ENCODE results near the gene USP20.
"Not testable (repeated sequence)": the region's sequence is repeated elsewhere in the genome, so short reads cannot be mapped to it uniquely, and the experiment has no call there.

Gene USP20

DNA sequence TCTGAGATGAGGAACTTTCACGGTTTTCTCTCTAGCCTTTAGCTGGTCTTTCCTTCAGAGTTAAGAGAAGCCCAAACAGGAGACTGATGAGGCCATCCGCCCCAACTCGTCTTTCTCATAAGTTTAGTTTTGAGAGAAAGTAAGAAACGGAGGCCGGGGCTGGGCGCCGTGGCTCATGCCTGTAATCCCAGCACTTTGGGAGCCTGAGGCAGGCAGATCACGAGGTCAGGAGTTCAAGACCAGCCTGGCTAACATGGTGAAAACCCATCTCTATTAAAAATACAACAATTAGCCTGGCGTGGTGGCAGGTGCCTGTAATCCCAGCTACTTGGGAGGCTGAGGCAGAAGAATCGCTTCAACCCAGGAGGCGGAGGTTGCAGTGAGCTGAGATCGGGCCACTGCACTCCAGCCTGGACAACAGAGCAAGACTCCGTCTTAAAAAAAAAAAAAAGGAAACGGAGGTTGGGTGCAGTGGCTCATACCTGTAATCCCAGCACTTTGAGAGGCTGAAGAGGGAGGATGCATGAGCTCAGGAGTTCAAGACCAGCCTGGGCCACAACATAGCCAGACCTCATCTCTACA, 55.6 kb downstream of the USP20 start:
- not testable (repeated sequence) for DNase-seq

DNA sequence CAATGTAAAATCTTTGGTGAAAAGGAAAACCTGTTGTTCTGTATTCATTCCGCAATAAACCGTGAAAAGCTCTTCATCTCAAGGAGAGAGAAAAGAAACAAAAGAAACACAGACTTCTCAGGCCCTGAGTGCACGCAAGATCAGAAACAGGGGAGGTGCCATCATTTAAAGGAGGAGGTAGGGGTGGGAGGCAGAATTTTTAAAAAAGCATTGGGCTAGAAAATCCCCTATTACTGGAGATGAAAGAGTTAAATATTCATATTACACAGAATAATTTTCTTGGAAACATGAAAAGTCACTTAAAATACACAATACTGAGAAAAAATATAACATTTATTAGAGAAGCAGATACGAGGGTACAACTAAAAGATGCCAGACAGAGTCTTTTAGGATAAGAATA, 56.3 kb downstream of the USP20 start:
- no peak for DNase-seq

DNA sequence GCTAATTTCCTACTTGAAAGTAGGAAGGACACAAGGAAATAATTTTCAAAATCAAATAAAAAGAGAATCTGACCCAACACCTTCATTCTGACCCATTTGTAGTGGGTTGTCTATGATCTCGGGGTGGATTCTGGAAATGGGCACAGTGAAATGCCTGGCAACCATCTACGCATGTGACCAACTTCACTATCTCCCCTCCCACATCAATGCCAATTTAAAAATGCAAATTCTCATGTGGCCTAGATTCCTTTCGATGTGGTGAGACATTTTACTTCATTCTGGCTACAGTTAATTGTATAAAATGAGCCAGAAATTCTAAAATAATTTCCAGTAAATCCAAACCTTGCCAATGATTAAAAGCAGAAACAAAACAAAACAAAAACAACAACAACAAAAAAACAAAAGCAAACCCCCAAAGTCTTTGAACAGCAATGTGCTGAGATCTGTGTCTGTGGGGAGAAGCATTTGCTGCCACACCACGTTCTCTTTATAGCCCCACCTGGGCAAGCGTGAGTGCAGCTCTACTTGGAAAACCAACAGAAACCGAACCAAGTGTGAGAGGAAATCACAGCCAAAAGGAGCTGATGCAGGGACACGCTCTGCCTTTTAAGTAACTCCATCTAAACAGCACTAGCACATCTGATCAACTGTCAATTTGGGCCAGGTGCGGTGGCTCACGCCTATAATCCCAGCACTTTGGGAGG, 59.0 kb downstream of the USP20 start:
- no peak for DNase-seq

DNA sequence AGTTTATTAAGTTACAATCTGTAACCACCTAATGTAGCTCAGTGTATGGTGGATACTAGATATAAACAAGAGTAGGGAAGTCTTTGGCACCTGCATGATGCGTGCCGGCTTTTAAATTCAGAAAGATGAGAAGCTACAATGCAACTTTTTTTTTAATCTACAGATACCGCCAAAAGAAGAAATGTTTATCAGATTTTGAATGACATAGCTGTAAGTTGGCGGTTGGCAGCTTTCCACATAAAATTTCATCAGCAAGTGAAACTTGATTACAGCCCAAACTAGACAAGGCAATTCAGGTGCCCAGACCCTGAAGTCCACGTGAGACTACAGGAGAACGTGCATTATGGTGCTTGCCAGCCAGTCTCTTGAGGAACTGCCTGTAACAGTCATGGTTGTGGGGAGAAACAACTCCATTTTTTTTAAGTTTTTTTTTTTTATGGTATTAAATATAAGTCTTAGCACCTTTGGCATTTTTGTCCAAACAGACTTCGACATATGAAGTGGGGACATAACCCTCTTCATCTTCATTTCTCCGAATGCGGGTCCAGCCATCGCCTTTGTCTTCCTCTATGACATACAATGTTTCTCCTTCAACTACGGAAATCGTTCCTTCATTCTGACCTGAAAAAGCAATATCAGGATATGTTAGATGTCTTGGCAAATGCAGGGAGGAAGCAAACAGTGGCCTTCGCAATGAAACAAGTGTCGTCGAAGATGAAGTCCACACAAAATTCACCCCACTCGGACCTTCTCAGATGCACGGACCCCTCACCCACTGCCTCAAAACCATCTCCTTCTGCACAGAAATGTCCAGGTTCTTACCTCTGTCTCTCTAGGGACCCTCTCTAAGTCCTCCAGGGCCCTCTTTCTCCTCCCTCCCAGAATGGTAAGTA, 60.4 kb downstream of the USP20 start:
- no peak for DNase-seq

GRCh38 chr9:129897263-129897662, 62.0 kb downstream of the USP20 start:
- DNase-seq = no peak

DNA sequence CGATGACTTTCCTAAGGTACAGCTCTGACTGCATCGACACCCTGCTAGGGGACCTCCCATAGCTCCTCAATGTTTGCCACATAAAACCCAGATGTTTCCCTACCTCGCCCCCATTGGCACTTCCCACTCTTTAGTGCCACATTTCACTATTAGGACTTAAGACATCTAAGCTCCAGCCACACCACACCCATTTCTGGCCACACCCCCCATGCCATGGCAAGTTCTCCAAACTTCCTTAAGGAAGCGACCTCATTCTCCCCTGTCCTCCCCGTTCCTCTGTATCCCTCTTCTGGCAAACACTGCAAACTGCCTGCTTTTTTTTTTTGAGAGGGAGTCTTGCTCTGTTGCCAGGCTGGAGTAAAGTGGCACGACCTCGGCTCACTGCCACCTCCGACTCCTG, 62.9 kb downstream of the USP20 start:
- no peak for DNase-seq

DNA sequence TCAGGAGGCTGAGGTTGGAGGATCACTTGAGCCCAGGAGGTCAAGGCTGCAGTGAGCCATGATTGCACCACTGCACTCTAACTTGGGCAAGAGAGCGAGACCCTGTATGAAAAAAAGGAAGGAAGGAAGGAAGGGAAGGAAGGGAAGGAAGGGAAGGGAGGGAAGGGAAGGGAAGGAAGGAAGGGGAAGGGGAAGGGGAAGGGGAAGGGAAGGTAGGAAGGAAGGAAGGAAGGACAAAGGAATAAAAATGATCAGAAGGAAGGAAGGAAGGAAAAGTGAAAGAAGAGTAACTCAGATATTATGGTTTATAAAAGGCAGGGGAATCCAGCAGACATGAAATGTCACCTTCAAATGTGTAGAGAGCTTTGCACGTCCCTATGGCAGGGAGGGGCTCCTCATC, 64.4 kb downstream of the USP20 start:
- no peak for DNase-seq

- no peak for DNase-seq
Measured at GRCh38 chr9:129900263-129901027, 65.2 kb downstream of the USP20 start.

GRCh38 chr9:129901993-129902739, 66.9 kb downstream of the USP20 start:
- no peak for DNase-seq

GRCh38 chr9:129902740-129903134, 67.5 kb downstream of the USP20 start:
- no peak for DNase-seq

GRCh38 chr9:129904734-129905133, 69.5 kb downstream of the USP20 start:
- no peak for DNase-seq

DNA sequence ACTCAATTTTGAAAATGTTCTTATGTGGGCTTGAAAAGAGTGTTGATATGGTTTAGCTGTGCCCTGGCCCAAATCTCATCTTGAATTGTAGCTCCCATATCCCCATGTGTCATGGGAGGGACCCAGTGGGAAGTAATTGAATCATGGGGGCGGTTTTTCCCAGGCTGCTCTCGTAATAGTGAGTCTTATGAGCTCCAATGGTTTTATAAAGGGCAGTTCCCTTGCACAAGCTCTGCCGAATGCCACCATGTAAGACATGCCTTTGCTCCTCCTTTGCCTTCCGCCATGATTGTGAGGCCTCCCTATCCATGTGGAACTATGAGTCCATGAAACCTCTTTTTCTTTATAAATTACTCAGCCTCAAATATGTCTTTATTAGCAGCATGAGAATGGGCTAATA, 71.0 kb downstream of the USP20 start:
- DNase-seq = no peak

GRCh38 chr9:129907201-129907600, 71.9 kb downstream of the USP20 start:
- no peak for DNase-seq

DNA sequence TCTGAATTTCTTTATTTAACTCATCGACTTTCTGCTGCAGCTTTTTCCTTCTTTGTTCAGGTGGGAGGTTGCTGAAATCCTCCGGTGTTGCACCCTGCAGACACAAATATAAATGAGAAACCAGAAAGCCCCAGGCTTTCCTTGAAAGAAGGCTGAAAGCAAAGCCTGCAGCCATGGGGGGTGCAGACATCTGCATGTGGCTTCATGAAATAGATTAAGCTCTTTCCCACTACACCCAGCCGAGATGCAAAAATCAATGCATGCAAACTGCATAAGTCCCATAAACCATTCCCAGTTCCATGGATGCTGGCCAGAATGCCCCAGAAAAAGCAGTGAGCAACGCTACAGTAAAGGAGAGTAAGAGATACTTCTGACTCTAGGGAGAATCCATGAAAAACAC, 73.6 kb downstream of the USP20 start:
- no peak for DNase-seq

- no peak for DNase-seq
Measured at GRCh38 chr9:129909851-129910250, 74.6 kb downstream of the USP20 start.

GRCh38 chr9:129910628-129911567, 75.6 kb downstream of the USP20 start:
- DNase-seq = no peak

DNA sequence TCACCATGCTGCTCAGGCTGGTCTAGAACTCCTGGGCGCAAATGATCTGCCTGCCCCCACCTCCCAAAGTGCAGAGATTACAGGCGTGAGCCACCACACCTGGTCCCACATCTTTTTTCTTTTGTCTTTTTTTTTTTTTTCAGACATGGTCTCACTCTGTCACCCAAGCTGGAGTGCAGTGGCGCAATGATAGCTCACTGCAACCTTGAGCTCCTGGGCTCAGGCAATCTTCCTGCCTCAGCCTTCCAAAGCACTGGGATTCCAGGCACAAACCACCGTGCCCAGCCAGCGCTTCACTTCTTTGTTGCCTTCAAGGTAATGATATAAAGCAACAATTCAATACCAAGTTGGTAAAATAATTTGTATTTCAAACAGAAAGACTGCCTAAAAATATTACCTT, 78.8 kb downstream of the USP20 start:
- DNase-seq = no peak

DNA sequence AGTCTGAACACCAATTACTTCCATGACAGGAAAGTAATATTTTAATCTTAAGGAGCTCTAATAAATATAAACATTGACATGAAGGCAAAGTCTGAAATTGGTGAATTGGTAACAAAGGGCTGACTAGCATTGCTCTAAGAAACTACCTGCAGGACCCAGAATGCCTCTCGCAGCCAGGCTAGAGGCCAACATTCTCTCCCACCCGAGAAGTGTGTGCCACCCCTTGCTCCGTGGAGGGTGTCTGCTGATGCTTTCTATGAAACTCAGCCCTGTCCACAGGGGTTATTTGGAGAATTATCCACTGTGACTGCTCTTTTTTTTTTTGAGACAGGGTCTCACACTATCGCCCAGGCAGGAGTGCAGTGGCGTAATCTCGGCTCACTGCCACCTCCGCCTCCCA, 81.4 kb downstream of the USP20 start:
- DNase-seq = no peak

DNA sequence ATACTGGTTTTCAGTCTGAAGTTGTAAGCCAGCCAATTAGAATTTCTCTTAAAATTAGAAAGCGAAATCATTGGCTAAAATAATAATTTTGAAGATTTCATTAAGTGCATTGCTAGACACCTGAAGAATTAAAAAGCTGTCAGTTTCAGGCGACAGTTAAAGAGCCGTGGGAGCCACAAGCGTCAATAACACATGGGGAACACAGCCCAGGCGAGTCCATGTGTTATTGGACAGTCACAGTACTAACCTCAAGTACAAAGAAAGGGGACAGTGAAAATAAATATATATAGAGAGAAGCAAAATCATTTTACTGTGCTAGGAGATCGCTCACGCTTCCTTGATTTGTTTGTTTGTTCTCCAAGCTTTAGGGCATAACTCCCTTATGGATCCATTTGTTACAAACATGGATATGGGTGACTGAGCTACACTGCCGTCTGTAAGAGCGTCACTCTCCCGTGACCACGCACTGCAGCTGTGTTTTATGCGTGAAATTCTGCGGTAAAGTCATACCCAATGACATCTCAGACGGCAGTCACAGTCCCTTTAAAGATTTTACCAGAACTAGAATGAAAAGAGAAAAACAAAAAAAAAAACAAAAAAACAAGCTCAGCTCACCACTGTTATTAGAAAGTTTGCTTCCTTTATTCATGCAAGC, 83.2 kb downstream of the USP20 start:
- no peak for DNase-seq

GRCh38 chr9:129919277-129919676, 84.0 kb downstream of the USP20 start:
- DNase-seq = no peak

- no peak for DNase-seq
Measured at GRCh38 chr9:129919841-129920240, 84.6 kb downstream of the USP20 start.

Measured in cerebellar nuclear complex (tissue), 1 donor.